ENCODE results near the gene GALC.

DNA sequence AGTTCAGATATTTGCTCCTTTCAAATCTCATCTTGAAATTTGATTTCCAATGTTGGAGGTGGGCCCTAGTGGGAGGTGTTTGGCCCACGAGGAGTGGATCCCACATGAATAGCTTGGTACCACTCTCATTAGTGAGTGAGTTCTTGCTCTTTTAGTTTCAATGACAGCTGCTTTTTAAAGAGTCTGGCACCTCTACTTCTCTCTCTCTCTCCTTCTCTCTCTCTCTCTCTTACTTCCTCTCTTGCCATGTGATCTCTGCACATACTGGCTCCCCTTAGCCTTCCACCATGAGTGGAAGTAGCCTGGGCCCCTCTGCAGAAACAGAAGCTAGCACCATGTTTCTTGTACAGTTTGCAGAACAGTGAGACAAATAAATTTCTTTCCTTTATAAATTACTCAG lies 37.1 kb upstream of the GALC start:
- TF ChIP-seq, protein P1, sequence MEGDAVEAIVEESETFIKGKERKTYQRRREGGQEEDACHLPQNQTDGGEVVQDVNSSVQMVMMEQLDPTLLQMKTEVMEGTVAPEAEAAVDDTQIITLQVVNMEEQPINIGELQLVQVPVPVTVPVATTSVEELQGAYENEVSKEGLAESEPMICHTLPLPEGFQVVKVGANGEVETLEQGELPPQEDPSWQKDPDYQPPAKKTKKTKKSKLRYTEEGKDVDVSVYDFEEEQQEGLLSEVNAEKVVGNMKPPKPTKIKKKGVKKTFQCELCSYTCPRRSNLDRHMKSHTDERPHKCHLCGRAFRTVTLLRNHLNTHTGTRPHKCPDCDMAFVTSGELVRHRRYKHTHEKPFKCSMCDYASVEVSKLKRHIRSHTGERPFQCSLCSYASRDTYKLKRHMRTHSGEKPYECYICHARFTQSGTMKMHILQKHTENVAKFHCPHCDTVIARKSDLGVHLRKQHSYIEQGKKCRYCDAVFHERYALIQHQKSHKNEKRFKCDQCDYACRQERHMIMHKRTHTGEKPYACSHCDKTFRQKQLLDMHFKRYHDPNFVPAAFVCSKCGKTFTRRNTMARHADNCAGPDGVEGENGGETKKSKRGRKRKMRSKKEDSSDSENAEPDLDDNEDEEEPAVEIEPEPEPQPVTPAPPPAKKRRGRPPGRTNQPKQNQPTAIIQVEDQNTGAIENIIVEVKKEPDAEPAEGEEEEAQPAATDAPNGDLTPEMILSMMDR (IDR thresholded peaks at IDR 0.05) = no peak
- no peak for TF ChIP-seq POLR2A (IDR thresholded peaks at IDR 0.05)
